Neuron (in vitro differentiated cells): ENCODE measurements around the gene TRIM66.
"Not testable (repeated sequence)": the region's sequence is repeated elsewhere in the genome, so short reads cannot be mapped to it uniquely, and the experiment has no call there.

ENCODE experiments used
- H2AFZ ChIP-seq: one replicate; pipeline ENCODE4 v1.6.1; 2013; ENCODE audit warnings: low read depth, mild to moderate bottlenecking, inconsistent platforms, low read length, moderate library complexity
- H3K27me3 ChIP-seq: one replicate; pipeline ENCODE4 v1.6.1; 2013; ENCODE audit warnings: low read length; ENCODE audit not compliant: insufficient read depth
- H3K36me3 ChIP-seq: one replicate; pipeline ENCODE4 v1.6.1; 2013; ENCODE audit warnings: low read length; ENCODE audit not compliant: insufficient read depth
- H3K4me1 ChIP-seq: one replicate; pipeline ENCODE4 v1.6.1; 2013; ENCODE audit warnings: low read length; ENCODE audit not compliant: insufficient read depth
- H3K4me3 ChIP-seq: 2 replicates; pipeline ENCODE4 v1.5.1; 2013; ENCODE audit warnings: mild to moderate bottlenecking, low read length, moderate library complexity
- H3K9me3 ChIP-seq: one replicate; pipeline ENCODE4 v1.6.1; 2013; ENCODE audit warnings: low read length

The TRIM66 gene

DNA sequence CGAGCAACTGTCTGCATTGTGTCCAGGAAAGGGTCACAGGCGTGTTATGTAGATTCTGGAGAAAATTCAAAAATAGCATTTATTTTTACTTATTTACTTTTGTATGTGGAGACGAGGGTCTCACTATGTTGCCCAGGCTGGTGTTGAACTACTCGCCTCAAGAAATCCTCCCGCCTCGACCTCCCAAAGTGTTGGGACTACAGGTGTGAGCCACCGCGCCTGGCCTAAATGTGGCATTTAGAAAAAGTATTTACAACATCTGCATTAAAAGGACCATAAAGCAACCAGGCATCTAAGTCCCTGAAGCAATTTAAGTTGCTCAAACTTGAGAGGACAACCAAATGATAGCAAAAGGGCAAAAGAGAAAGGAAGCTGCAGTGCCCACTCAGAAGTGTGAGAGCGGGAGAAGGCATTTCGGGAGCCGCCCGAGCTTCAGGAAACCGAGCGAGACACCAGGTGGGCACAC is 595 bp downstream of the TRIM66 start:
- H3K4me3 ChIP-seq = peak overlapping the region; percentile 67

DNA sequence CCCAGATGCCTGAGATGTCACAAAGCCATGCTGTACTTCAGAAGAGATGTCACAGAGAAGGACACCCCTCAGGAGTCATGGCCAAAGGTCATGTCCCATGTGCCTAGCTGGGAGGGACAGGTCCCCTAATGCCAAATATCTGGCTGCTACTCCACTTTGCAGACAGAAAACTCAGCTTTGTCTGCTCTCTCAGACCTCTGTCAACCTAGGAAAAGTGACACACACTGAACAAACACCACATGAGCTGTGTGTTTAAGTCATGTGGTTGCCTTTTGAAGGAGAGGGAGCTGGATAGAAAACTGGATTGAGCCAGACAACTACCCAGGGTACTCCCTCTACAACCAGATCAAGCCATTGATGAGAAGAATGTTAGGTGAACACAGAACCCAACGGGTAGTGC is 3.5 kb downstream of the TRIM66 start:
- Histone ChIP-seq H3K4me3 (no peak overlapping the region), H3K36me3 (peaks cover 2% of the 10 kb centered on the region), H2AFZ (no peak overlapping the region), H3K27me3 (no peaks in the 10 kb centered on the region), H3K4me1 (peaks cover 21% of the 10 kb centered on the region), H3K9me3 (no peaks in the 10 kb centered on the region)

More for the DNA sequence above, 595 bp downstream of the TRIM66 start:
- H3K36me3 ChIP-seq = peaks cover 31% of the 10 kb centered on the region
- H3K27me3 ChIP-seq = no peaks in the 10 kb centered on the region
- H3K9me3 ChIP-seq = no peaks in the 10 kb centered on the region
- peak overlapping the region; percentile 27 for H2AFZ ChIP-seq
- H3K4me1 ChIP-seq = peaks cover 20% of the 10 kb centered on the region

DNA sequence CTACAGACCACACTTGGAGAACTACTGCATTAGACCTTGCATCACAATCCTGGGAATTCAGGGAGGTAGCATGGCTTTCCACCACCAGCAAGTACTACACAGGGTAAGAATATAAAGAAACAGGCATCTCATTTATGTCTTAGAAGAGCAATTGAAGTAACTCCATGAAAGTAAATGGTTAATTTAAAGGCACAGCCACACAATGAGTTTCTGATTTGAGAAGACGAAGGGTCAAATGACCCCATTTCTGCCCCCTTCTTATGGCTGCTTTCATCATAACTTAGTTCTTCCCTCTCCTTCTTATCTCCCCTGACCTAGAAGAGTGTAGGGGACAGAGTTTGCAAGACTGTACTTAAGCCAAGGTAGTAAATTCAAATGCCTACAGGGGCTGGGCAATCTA is 6.0 kb downstream of the TRIM66 start:
- Histone ChIP-seq H3K9me3 (no peaks in the 10 kb centered on the region), H3K27me3 (no peaks in the 10 kb centered on the region), H3K4me3 (no peak overlapping the region), H2AFZ (no peak overlapping the region), H3K36me3 (no peaks in the 10 kb centered on the region), H3K4me1 (peaks cover 16% of the 10 kb centered on the region)

GRCh38 chr11:8674859-8675258 is 7.6 kb downstream of the TRIM66 start:
- Histone ChIP-seq H2AFZ (no peak overlapping the region), H3K27me3 (no peaks in the 10 kb centered on the region), H3K4me1 (peaks cover 28% of the 10 kb centered on the region), H3K36me3 (no peaks in the 10 kb centered on the region), H3K9me3 (no peaks in the 10 kb centered on the region), H3K4me3 (no peak overlapping the region)

GRCh38 chr11:8672346-8672745 is 10.1 kb downstream of the TRIM66 start:
- Histone ChIP-seq H3K4me1 (peaks cover 28% of the 10 kb centered on the region), H3K27me3 (no peaks in the 10 kb centered on the region), H3K4me3 (no peak overlapping the region), H2AFZ (no peak overlapping the region), H3K9me3 (no peaks in the 10 kb centered on the region), H3K36me3 (no peaks in the 10 kb centered on the region)

- Histone ChIP-seq H3K36me3 (no peaks in the 10 kb centered on the region), H2AFZ (no peak overlapping the region), H3K4me1 (peaks cover 27% of the 10 kb centered on the region), H3K4me3 (no peak overlapping the region), H3K27me3 (no peaks in the 10 kb centered on the region), H3K9me3 (no peaks in the 10 kb centered on the region)
These were observed 10.8 kb downstream of the TRIM66 start for GRCh38 chr11:8671651-8672062.

DNA sequence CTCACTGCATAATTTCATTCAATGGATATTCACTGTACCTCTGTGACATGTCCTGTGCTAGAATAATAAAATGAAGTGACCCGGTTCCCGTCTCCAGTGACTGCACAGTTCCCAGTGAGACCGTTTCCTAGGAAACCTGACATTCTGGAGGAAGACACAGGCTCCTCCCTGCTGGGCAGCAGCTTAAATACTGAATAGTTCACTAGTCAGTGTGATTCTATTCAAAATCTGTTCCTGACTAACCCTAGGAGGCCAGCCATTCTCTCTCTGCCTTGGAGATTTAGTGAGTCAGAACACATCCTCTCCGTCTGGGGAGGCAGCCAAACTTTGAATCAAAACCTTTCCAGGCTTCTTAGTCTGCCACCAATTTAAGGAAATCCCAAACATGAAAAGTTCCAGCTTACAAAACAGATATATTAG is 11.3 kb downstream of the TRIM66 start:
- Histone ChIP-seq H3K27me3 (no peaks in the 10 kb centered on the region), H3K4me1 (peaks cover 23% of the 10 kb centered on the region), H3K9me3 (no peaks in the 10 kb centered on the region), H2AFZ (no peak overlapping the region), H3K36me3 (no peaks in the 10 kb centered on the region), H3K4me3 (no peak overlapping the region)

DNA sequence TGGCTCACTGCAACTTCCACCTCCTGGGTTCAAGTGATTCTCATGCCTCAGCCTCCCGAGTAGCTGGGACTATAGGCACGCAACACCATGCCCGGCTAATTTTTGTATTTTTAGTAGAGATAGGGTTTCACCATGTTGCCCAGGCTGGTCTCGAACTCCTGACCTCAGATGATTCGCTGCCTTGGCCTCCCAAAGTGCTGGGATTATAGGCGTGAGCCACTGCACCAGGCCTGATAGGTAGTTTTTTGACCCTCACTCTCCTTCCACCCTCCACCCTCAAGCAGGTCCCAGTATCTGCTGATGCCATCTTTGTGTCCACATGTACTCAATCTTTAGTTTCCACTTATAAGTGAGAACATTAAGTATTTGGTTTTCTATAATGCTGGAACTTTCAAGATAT is 12.4 kb downstream of the TRIM66 start:
- not testable (repeated sequence) for H3K9me3 ChIP-seq, H3K27me3 ChIP-seq, H3K4me3 ChIP-seq, H2AFZ ChIP-seq, H3K36me3 ChIP-seq
- H3K4me1 ChIP-seq = peaks cover 22% of the 10 kb centered on the region

DNA sequence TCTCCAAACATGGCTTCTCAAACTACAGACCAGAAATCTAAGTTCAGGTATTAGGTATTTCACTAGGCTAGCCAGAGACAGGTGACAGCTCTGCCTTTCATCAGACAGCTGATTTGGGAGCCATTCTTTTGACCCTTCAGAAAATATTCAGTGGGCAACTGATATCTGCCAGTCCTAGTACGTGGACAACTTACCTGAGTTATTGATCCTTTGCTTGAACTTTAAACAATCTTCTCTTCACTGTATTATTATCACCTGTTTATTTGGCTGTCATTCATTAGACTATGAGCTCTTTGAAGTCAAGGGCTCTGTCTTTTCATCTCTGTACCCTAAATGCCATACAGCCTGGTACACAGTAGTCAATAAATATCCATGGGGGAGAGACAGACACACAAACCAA is 17.2 kb downstream of the TRIM66 start:
- Histone ChIP-seq H3K4me1 (peaks cover 2% of the 10 kb centered on the region), H2AFZ (no peak overlapping the region), H3K9me3 (no peaks in the 10 kb centered on the region), H3K27me3 (no peaks in the 10 kb centered on the region), H3K36me3 (no peaks in the 10 kb centered on the region), H3K4me3 (no peak overlapping the region)

DNA sequence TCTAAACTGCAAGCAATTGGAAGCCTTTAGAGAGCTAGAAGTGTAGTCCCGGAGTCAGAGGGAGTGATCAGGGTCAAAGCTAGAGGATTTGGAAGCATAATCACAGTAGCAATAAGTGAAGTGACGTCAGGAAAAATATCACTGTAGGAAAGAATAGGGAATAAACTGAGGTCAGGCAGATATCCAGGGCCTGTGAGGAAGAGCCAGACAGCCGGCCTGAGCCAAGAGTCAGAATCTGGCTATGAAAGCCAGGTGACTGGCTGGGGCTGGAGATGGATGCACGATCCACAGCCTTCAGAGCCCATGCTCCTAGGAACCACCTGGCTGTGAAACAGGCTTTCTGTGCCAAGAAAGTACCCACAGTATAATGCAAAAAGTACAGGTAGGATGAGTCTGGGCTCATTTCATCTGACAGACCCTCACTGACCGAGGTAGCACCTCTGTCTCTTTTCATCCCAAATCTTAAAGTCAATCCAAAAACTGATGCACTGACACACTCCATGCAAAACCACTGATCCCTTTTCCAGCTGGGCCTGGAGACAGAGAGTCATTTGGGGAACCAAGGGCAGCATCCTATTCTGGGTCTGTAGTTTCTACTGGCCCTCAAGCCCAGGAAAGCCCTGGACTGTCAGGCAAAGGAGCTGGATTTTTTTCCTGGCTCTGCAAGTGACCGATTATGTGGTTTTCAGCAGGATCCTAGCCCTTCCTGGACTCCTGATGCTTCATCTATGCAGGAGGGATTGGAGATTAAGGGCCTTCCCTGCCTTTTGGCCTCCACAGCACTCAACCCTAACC is 21.3 kb downstream of the TRIM66 start:
- Histone ChIP-seq H3K9me3 (no peaks in the 10 kb centered on the region), H2AFZ (no peak overlapping the region), H3K4me3 (no peak overlapping the region), H3K4me1 (peaks cover 9% of the 10 kb centered on the region), H3K27me3 (no peaks in the 10 kb centered on the region), H3K36me3 (no peaks in the 10 kb centered on the region)

GRCh38 chr11:8658321-8659057 is 24.0 kb downstream of the TRIM66 start:
- no peak overlapping the region for H3K4me3 ChIP-seq
- H3K9me3 ChIP-seq = no peaks in the 10 kb centered on the region
- peaks cover 9% of the 10 kb centered on the region for H3K4me1 ChIP-seq
- no peaks in the 10 kb centered on the region for H3K27me3 ChIP-seq
- no peaks in the 10 kb centered on the region for H3K36me3 ChIP-seq
- H2AFZ ChIP-seq = no peak overlapping the region

DNA sequence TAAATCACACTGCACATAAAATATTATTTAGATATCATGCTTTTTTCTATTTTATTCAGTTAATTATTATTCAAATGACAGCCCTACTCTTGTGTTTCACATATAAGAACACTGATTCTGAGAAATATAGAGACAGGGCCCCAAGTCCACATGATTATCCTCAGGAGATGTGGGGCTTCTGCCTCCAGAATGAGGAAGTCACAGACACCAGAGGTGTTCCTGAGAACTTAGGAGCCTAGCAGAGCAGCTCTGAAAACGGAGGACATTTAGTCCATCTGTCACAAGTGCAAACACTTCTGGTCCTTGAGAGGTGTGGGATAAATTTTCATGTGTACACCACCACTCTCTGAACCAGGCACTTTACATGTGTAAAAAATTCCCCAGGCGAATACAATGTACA is 26.2 kb downstream of the TRIM66 start:
- H2AFZ ChIP-seq = no peak overlapping the region
- no peaks in the 10 kb centered on the region for H3K9me3 ChIP-seq
- H3K27me3 ChIP-seq = no peaks in the 10 kb centered on the region
- H3K4me3 ChIP-seq = no peak overlapping the region
- H3K4me1 ChIP-seq = peaks cover 9% of the 10 kb centered on the region
- H3K36me3 ChIP-seq = no peaks in the 10 kb centered on the region

- Histone ChIP-seq H3K36me3 (no peaks in the 10 kb centered on the region), H2AFZ (no peak overlapping the region), H3K27me3 (no peaks in the 10 kb centered on the region), H3K9me3 (no peaks in the 10 kb centered on the region), H3K4me1 (peaks cover 9% of the 10 kb centered on the region), H3K4me3 (no peak overlapping the region)
These were observed 28.0 kb downstream of the TRIM66 start for GRCh38 chr11:8654503-8654902.
